ENCODE results near the gene ABL1.

Gene ABL1

GRCh38 chr9:130891688-130892476 lies 56.8 kb downstream of the ABL1 start:
- Histone ChIP-seq H3K4me3 (ENCODE audit: low read length) (no peak overlapping the region), H3K79me2 (ENCODE audit: low read length) (no peaks in the 10 kb centered on the region), H3K36me3 (replicated peaks; ENCODE audit: insufficient read depth, low read length) (no peaks in the 10 kb centered on the region), H3K9ac (ENCODE audit: low read length) (no peak overlapping the region), H3K9me2 (replicated peaks; ENCODE audit: insufficient read depth, low read length) (no peaks in the 10 kb centered on the region), H3K27me3 (replicated peaks; ENCODE audit: insufficient read depth, low read length) (peaks cover 12% of the 10 kb centered on the region; the same call in 1 of the 2 replicates), H3K27ac (ENCODE audit: low read length) (no peak overlapping the region), H3K4me2 (ENCODE audit: low read depth, low read length) (no peak overlapping the region), H3K9me3 (replicated peaks; ENCODE audit: insufficient read depth, low read length) (no peaks in the 10 kb centered on the region), H3K4me1 (ENCODE audit: low read length) (no peaks in the 10 kb centered on the region), H2AFZ (ENCODE audit: low read length) (no peak overlapping the region), H3F3A (ENCODE audit: insufficient read depth, low read length) (no peaks in the 10 kb centered on the region), H4K20me1 (ENCODE audit: insufficient read depth, low read length) (no peaks in the 10 kb centered on the region; the same call in 1 of the 2 replicates)
- DNase-seq = no peak
- no peak for TF ChIP-seq EZH2phosphoT487 (IDR thresholded peaks at IDR 0.05; ENCODE audit: low read length)
- TF ChIP-seq CTCF (IDR thresholded peaks at IDR 0.05; ENCODE audit: low read length) = no peak
- no peak for TF ChIP-seq EZH2 (optimal IDR thresholded peaks at IDR 0.05; ENCODE audit: low read depth, low read length)

- TF ChIP-seq EZH2phosphoT487 (IDR thresholded peaks at IDR 0.05; ENCODE audit: low read length) (no peak), CTCF (IDR thresholded peaks at IDR 0.05; ENCODE audit: low read length) (no peak), EZH2 (optimal IDR thresholded peaks at IDR 0.05; ENCODE audit: low read depth, low read length) (no peak)
- Histone ChIP-seq H3K27me3 (replicated peaks; ENCODE audit: insufficient read depth, low read length) (peaks cover 21% of the 10 kb centered on the region), H3K4me3 (ENCODE audit: low read length) (no peak overlapping the region), H3K9ac (ENCODE audit: low read length) (no peak overlapping the region), H2AFZ (ENCODE audit: low read length) (no peak overlapping the region), H4K20me1 (ENCODE audit: insufficient read depth, low read length) (no peaks in the 10 kb centered on the region; the same call in 1 of the 2 replicates), H3K9me2 (replicated peaks; ENCODE audit: insufficient read depth, low read length) (no peaks in the 10 kb centered on the region), H3K4me1 (ENCODE audit: low read length) (no peaks in the 10 kb centered on the region), H3F3A (ENCODE audit: insufficient read depth, low read length) (no peaks in the 10 kb centered on the region), H3K4me2 (ENCODE audit: low read depth, low read length) (no peak overlapping the region), H3K36me3 (replicated peaks; ENCODE audit: insufficient read depth, low read length) (no peaks in the 10 kb centered on the region), H3K79me2 (ENCODE audit: low read length) (no peaks in the 10 kb centered on the region), H3K9me3 (replicated peaks; ENCODE audit: insufficient read depth, low read length) (no peaks in the 10 kb centered on the region), H3K27ac (ENCODE audit: low read length) (no peak overlapping the region)
- no peak for DNase-seq
Measured at GRCh38 chr9:130892477-130893304, 57.6 kb downstream of the ABL1 start.

- no peak overlapping the region for H3K4me2 ChIP-seq (ENCODE audit: low read depth, low read length)
- no peak overlapping the region for H2AFZ ChIP-seq (ENCODE audit: low read length)
- H3K79me2 ChIP-seq (ENCODE audit: low read length) = no peaks in the 10 kb centered on the region
- TF ChIP-seq EZH2 (optimal IDR thresholded peaks at IDR 0.05; ENCODE audit: low read depth, low read length) (no peak), EZH2phosphoT487 (IDR thresholded peaks at IDR 0.05; ENCODE audit: low read length) (no peak), CTCF (IDR thresholded peaks at IDR 0.05; ENCODE audit: low read length) (no peak)
- no peaks in the 10 kb centered on the region for H3K36me3 ChIP-seq (replicated peaks; ENCODE audit: insufficient read depth, low read length)
- peaks cover 29% of the 10 kb centered on the region for H3K27me3 ChIP-seq (replicated peaks; ENCODE audit: insufficient read depth, low read length)
- H3K4me1 ChIP-seq (ENCODE audit: low read length) = no peaks in the 10 kb centered on the region
- H3K9ac ChIP-seq (ENCODE audit: low read length) = no peak overlapping the region
- no peak overlapping the region for H3K4me3 ChIP-seq (ENCODE audit: low read length)
- no peak for DNase-seq
- H3F3A ChIP-seq (ENCODE audit: insufficient read depth, low read length) = no peaks in the 10 kb centered on the region
- H4K20me1 ChIP-seq (ENCODE audit: insufficient read depth, low read length) = no peaks in the 10 kb centered on the region; the same call in 1 of the 2 replicates
- H3K27ac ChIP-seq (ENCODE audit: low read length) = no peak overlapping the region
- no peaks in the 10 kb centered on the region for H3K9me3 ChIP-seq (replicated peaks; ENCODE audit: insufficient read depth, low read length)
- no peaks in the 10 kb centered on the region for H3K9me2 ChIP-seq (replicated peaks; ENCODE audit: insufficient read depth, low read length)
Measured at GRCh38 chr9:130893341-130894101, 58.5 kb downstream of the ABL1 start.
